HG02759 (cell line): ENCODE measurements around the gene CHRDL1.
"Not testable (repeated sequence)": the region's sequence is repeated elsewhere in the genome, so short reads cannot be mapped to it uniquely, and the experiment has no call there.

Experiments used
- ATAC-seq: cut with Tn5 transposase; IDR thresholded peaks from one replicate; pipeline ENCODE4 v1.9.1; 2021; ENCODE audit warnings: mild to moderate bottlenecking, moderate library complexity; ENCODE audit not compliant: unreplicated experiment

Gene CHRDL1, protein sequence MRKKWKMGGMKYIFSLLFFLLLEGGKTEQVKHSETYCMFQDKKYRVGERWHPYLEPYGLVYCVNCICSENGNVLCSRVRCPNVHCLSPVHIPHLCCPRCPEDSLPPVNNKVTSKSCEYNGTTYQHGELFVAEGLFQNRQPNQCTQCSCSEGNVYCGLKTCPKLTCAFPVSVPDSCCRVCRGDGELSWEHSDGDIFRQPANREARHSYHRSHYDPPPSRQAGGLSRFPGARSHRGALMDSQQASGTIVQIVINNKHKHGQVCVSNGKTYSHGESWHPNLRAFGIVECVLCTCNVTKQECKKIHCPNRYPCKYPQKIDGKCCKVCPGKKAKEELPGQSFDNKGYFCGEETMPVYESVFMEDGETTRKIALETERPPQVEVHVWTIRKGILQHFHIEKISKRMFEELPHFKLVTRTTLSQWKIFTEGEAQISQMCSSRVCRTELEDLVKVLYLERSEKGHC

DNA sequence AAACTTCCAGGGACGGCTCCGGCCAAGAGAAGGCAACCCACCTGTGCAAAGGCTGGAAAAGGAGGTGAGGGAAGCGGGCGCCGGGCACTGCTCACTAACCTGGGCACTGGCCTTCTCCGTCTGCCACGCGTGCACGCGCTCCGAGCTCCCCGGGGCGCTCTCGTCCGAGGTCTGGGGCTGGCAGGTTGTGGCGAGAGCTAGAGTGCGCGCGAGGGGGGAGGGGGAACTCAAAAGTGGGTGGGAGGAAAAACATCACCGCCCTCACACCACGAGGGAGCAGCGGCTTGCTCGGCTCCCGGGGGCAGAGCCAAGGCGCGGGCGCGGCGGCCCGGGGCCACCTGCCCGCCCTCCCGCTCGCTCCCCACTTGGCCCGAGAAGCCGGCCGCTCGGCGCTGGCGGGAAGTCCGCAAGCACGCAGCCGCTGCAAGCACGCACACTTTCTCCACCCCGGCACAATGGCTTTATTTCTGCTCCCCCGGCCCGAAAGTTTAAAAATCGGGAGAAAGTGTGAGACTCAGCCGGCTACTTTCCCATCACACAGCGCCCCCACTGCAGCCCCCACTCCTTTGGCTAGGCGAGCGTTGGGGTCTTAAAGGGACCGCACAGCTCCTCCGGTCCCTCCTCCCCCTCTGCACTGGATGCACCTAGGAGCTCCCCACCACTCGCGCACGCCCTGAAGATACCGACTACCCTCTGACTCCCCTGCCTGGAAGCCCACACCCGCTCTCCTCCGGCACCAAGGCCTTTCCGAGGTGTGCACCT is at the start of gene CHRDL1:
TSS of gene CHRDL1 (minus strand) at position 173 of the 762 bp plus-strand sequence. CDS start 3,636 bp downstream, outside the sequence.
- no peak for ATAC-seq

DNA sequence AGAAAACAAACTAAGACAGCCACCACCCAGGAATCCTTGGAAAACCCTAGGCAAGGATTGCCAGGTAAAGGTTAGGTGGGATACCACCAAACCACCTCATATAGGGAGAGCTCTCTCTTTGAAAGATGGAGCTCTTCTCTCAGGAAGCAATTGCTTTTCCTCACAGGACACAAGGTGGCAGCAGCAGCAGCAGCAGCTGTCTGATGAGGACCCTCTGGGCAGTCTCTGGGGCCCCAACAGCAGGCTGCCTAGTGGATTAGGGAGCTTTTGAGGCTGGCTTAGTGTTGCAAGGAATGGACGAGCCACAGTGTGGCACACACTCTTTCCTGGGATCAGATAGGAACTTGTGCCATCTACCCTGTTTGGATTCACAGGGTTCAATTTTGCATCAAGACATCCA is 41.4 kb upstream of the CHRDL1 start:
- no peak for ATAC-seq

DNA sequence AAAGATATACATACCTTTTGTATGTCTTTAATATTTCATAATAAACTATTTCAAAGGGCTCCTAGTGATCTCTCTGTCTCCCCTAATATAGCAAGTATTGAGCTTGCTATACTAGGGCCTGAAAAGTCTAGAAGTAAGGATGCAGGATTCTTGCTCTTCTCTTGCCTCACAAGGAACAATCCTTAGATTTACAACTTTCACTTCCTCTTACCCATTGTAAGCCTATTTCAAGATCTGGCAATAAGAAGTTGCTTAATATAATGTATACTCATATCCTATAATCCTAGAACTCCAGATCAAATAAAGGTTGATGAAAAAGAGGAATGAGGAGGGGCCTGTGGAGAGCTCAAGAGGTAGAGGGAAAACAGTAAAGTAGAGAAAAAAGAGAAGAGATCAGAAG is 40.8 kb upstream of the CHRDL1 start:
- ATAC-seq, result no peak

DNA sequence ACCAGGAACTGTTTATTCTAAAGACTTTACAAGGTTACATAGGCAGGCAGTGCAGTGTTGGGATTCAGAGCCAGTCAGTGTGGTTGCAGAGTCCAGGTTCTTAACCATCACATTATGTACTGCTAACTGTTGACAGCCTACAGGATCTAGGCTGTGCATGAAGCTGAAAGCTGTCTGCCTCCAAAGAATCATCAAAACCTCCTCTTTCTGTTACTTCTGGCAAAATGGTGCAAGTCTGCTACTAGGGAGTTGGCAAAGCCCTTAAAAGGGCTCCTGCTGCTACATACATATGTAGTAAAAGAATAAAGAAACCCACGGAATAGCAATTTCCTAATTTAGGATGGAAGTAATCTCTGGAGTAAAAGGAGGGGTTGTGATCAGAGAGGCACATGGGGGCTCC is 40.4 kb upstream of the CHRDL1 start:
- ATAC-seq, result no peak

DNA sequence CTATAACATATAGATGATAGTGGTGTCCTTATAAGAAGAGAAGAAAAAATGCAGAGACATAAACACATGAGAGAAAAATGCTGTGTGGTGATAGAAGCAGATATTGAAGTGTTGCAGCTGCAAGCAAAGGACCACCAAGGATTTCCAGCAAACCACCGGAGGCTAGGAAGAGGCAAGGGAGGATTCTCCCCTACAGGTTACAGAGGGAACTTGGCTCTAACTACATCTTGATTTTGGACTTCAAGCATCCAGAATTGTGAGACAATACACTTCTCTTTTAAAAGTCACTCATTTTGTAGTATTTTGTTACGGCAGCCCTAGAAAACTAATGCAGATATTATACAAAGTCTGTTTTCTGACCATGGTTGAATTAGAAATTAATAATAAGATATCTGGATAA is 30.4 kb upstream of the CHRDL1 start:
- ATAC-seq, result no peak

DNA sequence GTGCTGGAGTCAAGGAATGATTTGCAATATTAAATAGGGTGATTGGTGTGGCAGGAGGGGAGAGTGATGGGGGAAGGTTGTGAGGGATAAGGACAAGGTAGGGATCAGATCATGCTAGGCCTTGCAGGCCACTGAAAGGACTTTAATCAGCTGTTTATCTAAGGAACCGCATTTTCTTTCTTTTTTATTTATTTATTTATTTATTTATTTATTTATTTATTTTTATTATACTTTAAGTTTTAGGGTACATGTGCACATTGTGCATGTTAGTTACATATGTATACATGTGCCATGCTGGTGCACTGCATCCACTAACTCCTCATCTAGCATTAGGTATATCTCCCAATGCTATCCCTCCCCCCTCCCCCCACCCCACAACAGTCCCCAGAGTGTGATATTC is 20.9 kb upstream of the CHRDL1 start:
- not testable (repeated sequence) for ATAC-seq

DNA sequence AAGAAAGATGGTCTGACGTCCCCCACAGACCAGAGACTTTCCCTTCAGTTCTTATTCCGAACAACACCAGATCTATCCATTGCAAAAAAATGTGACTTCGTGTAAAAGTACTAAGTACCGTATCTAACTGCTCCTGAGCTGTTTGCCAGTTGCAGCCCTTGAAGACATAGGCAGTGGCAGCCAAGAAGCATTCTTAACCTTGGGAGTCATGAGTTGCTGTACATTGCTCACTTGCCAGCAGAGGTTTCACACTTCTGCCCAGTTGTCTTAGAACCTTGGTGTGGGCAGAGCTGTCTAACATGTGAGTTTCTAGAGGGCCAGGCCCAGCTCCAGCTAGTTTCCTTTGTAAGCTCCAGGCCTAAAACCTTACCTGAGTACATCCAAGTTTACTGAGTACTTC is 10.5 kb upstream of the CHRDL1 start:
- no peak for ATAC-seq

DNA sequence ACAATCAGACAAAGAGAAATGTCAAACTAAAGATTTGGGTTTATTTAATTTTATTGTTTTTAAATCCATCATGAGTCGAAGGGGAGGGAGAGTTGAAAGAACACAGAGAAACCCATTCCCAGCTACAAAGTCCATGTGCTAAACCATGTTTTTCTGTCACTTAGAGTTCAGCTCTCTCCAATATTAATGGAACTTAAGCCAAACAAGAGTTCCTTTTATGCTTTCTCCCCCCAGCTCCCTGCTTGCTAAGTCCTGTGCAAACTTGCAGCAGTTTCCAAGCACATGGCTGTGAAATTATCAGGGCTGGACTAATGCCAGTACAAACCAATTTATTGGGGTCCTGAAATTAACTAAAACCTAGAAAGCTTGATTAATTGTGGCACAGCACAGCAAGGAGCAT is 9.7 kb upstream of the CHRDL1 start:
- no peak for ATAC-seq

DNA sequence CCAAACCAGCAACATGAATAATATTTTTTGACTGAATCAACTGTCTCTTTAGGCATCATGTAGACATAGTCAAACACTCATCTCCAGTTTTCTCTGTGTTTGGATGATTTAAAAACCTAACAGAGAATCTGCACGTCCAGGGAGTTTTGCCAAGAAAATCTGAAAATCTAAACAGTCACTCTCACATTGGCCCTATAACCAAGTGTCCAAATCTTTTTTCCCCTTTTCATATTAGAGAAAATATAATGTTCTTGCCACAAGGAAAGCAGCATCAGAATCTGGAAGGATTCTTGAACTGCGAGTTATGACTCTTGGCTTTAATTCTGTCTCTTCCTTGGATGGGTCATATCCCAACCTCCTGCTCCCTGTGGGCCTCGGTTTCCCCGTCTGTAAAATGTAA is 8.8 kb upstream of the CHRDL1 start:
- no peak for ATAC-seq

DNA sequence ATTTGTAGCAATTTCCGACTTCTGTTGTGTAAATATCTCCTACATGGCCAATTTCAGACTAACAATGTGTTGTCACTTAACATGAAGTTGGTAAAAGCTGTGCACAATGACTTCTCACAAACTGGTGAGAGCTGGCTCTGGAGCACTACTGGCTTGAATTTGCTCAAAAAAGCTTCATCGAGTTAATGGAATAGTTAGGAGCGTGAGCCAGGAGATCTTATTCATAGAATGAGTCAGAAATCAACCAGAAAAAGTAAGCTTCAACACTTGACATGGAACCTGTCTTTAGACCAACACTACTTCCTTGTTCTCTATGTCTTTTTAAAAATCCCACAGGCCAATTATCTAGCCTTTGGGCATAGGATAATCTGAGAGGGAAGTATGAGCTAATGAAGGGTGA is 7.9 kb upstream of the CHRDL1 start:
- ATAC-seq, result no peak

DNA sequence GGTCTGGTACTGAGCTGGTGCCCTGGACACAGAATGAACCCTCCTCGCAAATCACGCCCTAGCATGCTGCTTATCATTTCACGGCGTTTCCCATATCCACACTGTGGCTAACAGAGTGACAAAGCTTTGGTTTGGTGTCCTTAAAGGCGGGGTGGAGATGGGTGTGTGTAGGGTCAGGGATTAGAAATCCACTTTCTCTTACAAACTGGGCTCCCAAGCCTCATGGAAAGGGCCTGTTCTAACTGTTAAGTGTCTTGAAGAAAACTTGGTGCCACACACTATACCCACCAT is 735 bp upstream of the CHRDL1 start:
- ATAC-seq, result no peak

DNA sequence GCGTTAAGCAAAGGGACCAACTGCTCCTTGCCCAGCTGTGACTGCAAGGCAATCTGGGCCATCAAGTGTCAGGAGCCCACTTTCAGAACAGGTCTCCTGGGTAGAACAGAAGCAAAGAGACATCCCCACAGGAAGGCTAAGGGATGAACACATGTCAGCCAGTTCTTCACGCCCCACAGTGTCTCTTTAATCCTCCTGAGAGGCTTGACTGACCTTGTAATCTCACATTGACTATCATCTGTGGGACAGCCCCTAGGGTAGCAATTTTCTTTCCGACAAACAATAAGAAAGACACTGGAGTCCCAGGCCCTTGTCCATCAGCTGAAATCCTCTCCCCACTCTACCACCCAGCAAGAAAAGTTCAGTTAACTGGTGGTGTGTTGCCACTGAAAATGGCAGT is 1.0 kb downstream of the CHRDL1 start:
- no peak for ATAC-seq

DNA sequence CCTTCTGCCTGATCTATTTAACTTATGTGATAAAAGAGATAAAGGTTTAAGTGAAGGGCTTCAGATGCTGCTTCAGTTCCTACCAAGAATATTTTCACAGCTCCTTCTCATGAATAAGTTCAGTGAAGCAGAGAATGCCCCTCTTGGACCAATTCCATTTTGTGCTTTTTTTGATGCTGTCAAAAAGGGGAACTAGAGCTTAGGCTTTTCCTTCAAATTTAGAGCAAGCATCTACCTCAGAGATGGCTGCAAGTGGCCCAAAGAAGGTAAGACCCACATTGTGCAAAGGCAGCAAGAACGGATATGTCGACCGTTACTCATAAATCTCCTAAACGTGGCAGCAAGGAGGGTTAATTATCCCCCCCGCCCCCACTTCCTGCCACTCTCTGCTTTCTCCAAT is 4.5 kb downstream of the CHRDL1 start:
- no peak for ATAC-seq

DNA sequence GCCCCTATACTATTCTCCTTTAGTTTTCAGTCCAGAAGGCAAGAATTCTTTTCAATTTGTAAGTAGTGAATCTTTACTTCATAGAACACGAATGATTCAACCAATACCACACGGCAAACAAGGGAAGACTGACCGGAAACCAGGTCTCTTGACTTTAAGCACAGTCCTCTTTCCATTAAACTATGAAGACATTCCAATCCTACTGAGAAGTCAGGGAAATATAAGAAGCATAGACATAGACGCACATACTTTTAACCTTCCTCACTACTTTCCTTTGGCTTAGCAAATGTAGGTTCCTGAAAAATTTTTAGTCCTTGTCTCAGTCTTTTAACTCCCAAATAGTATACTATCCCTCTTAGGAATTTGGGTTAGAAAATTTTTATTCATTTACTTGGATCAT is 9.1 kb downstream of the CHRDL1 start:
- no peak for ATAC-seq

DNA sequence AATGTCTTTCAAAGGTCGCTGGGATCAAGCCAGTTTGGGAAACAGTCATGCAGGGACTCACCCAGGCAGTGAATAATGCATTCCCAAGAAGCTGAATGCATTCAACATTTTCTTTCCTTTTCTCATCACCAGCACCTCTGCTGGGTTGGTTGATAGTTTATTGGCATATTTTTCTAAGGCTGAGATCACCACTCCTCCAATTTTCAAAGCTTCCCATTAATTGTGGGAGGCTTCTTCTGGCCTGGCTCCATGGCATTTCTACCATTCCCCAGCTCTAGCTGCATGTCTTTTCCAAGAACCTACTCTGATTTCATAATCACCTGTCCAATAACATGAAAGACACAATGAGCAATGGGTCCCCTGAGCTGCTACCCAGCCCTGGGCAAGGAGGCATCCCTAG is 35.8 kb downstream of the CHRDL1 start:
- ATAC-seq, result no peak

DNA sequence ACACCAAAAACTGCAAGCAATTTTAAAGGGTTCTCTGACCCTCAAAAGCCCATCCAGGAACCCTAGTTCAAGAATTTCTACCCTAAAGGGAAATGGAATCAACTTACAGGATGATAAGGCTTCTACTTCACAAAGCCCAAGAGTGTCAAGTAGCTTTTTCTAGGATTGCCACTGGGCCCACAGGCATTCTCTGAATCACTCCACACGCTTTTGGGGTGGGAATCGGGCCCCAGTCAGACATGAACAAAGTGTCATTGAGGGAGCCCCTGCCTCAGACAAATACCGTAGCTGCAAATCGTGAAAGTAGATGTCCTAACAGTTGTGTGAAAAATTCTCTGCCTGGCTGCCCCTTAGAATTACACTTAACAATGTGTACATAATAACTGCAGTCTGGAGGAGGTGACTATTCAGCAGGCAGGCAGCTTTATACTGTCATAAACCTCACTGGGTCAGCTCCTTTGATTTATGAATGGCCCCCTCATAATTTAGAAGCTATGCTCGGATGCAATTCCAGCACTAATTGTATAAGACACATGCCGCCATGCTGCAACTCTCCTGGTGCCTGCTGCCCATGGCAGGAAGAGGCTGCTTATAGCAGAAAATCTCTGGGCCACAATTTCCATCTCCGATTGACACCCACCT is 36.7 kb downstream of the CHRDL1 start:
- ATAC-seq, result no peak

DNA sequence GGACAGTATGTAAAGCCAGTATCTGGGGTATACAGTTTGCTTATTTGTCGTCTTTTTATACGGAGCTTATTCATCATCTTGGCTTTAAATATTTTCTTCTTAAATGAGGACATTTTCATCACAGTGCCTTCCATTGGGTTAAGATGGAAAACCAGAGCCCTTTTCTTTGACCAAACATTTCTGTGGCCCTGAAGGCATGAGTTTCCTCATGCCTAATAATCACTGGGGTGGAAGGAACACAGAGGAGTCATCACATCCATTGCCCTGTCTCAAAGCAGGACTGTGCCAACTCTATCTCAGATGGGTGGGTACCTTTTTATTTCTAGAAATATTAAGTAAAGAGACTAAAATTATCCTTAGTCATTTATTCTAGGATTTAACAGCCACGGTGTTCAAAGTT is 40.0 kb downstream of the CHRDL1 start:
- ATAC-seq, result no peak

DNA sequence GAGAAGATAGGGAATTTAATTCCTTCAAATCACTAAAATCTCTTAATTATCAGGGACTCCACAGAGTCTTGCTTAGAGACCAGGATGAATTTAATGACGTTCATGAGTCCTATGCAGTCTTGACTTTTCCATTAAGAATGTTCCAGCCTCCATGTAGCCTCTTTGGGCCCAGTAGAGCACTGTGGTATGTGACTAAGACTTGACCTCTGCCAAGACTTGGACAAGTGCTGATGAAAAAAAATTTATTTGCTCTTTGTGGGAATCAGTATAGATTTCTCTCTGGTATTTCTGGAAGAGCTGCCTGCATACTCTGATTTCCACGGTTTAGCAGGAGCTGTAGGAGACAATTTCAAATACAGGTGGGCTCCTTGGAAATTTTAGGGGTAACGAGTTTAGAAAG is 40.6 kb downstream of the CHRDL1 start:
- ATAC-seq, result no peak

DNA sequence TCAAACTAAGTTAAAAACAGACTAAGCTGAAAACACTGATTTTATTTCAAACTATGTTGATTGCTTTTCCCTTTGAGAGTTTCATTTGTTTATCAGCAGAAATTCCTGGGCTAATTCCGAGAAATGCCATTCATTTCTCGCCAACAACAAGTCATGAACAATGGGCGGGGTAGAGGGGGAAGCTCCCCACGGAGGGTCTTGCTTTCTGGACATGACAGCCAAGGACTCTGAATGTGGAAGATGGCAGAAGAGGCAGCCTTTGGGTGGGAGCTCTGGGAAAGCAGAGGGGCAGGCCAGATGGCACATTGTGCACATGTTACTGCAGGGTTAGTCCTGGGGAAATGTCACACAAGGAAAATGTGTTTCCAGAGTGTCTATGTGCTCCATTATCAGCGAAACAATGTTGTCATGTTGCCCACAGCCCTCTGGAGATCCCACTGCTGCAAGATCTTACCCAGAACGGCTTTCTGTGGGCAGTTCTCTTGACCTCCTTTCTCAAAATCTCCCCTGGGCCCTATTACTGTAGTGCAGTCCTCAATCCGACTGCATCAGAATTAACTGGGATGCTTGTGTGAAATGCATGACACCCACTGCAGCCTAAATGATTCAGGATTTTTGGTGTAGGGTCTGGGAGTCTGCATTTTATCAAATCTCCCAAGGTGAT is 45.0 kb downstream of the CHRDL1 start:
- no peak for ATAC-seq

DNA sequence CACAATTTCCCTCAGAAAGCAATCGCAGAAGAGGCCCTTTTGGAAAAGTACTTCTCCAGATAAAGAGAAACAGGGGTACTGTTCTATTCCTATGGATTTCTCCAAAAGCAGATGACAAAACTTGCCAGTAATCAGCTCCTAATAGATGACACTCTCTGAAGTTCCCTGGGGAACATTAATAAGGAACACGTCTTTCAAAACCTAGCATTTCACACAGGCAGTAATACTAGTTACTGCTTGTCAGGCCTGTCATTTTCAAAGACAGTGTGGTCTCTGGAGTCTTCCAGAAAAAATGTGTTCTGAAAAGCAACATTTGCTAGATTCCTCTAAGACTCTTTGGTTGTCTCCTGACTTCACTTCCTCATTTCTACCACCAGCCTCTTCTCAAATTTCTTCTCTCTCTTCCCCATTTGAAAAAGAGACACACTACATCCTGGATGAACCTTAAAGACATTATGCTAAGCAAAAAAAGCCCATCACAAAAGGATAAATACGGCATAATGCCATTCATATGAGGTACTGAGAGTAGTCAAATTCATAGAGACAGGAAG is 47.3 kb downstream of the CHRDL1 start:
- ATAC-seq, result no peak

DNA sequence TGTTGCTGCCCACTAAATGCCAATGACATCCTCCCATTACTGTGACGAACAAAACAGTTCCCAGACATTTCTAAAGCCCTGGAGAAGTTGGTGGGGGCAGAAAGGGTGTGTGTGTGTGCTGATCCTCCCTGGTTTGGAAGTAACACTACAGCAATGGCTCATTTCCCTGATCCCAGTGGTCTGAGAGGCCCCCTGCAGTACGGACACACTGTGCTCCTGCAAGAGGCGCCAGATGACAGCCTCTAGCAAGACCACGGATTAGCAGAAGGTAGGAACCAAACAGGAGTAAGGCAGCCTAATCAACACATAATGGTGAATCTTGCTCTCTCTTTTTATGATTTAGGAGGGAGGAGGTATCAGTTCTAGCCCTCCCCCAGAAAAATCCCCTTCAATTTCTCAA is 49.6 kb downstream of the CHRDL1 start:
- no peak for ATAC-seq
